ENCODE results near the gene CDC123. TPM values are rescaled to one million over a fixed set of nuclear protein-coding genes. Genes with fewer than 3 reads are reported as not detected.

CDC123 gene
- polyA plus RNA-seq, 1 experiment = 138 TPM

DNA sequence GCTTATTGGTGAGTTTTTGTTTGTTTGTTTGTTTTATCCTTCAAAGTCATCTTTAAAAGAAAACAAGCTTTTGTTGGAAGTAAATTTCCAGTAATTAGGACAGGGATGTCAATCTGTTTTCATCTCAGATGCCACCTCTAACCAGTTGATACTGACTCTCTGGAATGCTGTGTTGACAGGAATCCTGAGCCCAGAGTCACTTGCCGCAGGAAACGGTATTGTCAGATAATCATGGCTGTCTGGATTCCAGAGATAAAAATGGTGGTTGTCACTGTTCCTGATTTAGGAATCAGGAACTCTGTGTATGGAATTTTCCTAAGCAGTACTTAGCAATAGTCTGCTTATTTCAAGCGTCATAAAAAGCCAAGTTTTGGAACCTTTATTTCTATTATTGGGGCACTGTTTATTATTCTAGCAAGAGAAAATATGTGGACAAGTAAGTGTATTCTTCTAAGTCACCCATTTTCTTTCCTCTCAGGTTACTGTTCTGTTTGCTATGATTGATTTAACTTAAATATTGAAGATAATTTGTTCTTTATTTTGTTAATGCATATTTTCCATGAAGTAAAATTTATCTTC, 39.2 kb downstream of the CDC123 start:
- H3K4me3 ChIP-seq (ENCODE audit: low read depth, low read length) = no peak overlapping the region
- no peak for TF ChIP-seq CTCF (IDR thresholded peaks at IDR 0.05; ENCODE audit: low read depth, low read length)
- ChIA-PET POLR2A (no interaction called here), CTCF (interaction anchor here (0.7 to 2.0 kb wide), 2 partner anchors 21 to 494 kb away, joined by 3 to 11 read pairs; no protein-coding TSS in a partner anchor)
- no peaks in the 10 kb centered on the region for H3K9me3 ChIP-seq (ENCODE audit: control insufficient read depth, insufficient read depth, low read length)
- no peaks in the 10 kb centered on the region for H3K27me3 ChIP-seq (ENCODE audit: control insufficient read depth, insufficient read depth, low read length)
- no peak for DNase-seq (ENCODE audit: low read depth, low spot score)
- peak overlapping the region; percentile 34 for H3K27ac ChIP-seq (ENCODE audit: low read depth, low read length)

- ChIA-PET CTCF (interaction anchor here (0.6 kb wide), 1 partner anchor 32 kb away, joined by 4 read pairs; no protein-coding TSS in a partner anchor), POLR2A (no interaction called here)
- Histone ChIP-seq H3K4me3 (ENCODE audit: low read depth, low read length) (no peak overlapping the region), H3K9me3 (ENCODE audit: control insufficient read depth, insufficient read depth, low read length) (no peaks in the 10 kb centered on the region), H3K27ac (ENCODE audit: low read depth, low read length) (peak overlapping the region; percentile 60), H3K27me3 (ENCODE audit: control insufficient read depth, insufficient read depth, low read length) (no peaks in the 10 kb centered on the region)
- peak; percentile 8 for DNase-seq (ENCODE audit: low read depth, low spot score)
- no peak for TF ChIP-seq CTCF (IDR thresholded peaks at IDR 0.05; ENCODE audit: low read depth, low read length)
Measured at GRCh38 chr10:12235796-12236195, 39.8 kb downstream of the CDC123 start.

- CTCF ChIA-PET = interaction anchor here (2.9 kb wide), 1 partner anchor 23 kb away, joined by 13 read pairs; no protein-coding TSS in a partner anchor
- no peak for TF ChIP-seq CTCF (IDR thresholded peaks at IDR 0.05; ENCODE audit: low read depth, low read length)
- Histone ChIP-seq H3K27me3 (ENCODE audit: control insufficient read depth, insufficient read depth, low read length) (no peaks in the 10 kb centered on the region), H3K9me3 (ENCODE audit: control insufficient read depth, insufficient read depth, low read length) (no peaks in the 10 kb centered on the region), H3K4me3 (ENCODE audit: low read depth, low read length) (no peak overlapping the region), H3K27ac (ENCODE audit: low read depth, low read length) (no peak overlapping the region)
- POLR2A ChIA-PET = no interaction called here
- no peak for DNase-seq (ENCODE audit: low read depth, low spot score)
Measured at GRCh38 chr10:12237265-12238220, 41.6 kb downstream of the CDC123 start.

- Histone ChIP-seq H3K27me3 (ENCODE audit: control insufficient read depth, insufficient read depth, low read length) (no peaks in the 10 kb centered on the region), H3K27ac (ENCODE audit: low read depth, low read length) (no peak overlapping the region), H3K4me3 (ENCODE audit: low read depth, low read length) (no peak overlapping the region), H3K9me3 (ENCODE audit: control insufficient read depth, insufficient read depth, low read length) (no peaks in the 10 kb centered on the region)
- ChIA-PET POLR2A (interaction anchor here (0.7 kb wide), 1 partner anchor 17 kb away, joined by 3 read pairs; no protein-coding TSS in a partner anchor), CTCF (interaction anchor here (0.7 to 2.9 kb wide), 4 partner anchors 24 to 593 kb away, joined by 3 to 13 read pairs (median 4); no protein-coding TSS in a partner anchor)
- no peak for TF ChIP-seq CTCF (IDR thresholded peaks at IDR 0.05; ENCODE audit: low read depth, low read length)
- DNase-seq (ENCODE audit: low read depth, low spot score) = no peak
Measured at GRCh38 chr10:12238821-12239220, 42.8 kb downstream of the CDC123 start.
